ENCODE measurements around the gene FRMD8. TPM values are rescaled to one million over a fixed set of nuclear protein-coding genes. Genes with fewer than 3 reads are reported as not detected.
A peak's percentile ranks its signal among the peaks of the same experiment; 100 is the strongest.

FRMD8 gene
- total and polyA plus RNA-seq, 9 of the 15 experiments (the other 6 are each of a cell fraction or from before 2014, with no cell fraction given) = 4.5 to 54.5 (median 15.8) TPM

GRCh38 chr11:65382033-65382803 is 4.2 kb upstream of the FRMD8 start, which contains the start of gene SLC25A45 (continued):
- TF ChIP-seq THAP12 (CRISPR knock-in tag; IDR thresholded peaks at IDR 0.05) (peak; percentile 34; the same call in 1 of the 2 replicates), BRD4 (IDR thresholded peaks at IDR 0.05) (no peak), PREB (CRISPR knock-in tag; IDR thresholded peaks at IDR 0.05) (no peak), TOE1 (IDR thresholded peaks at IDR 0.05; ENCODE audit: borderline replicate concordance) (peak; percentile 54; the same call in 1 of the 2 replicates), TOE1 (CRISPR knock-in tag; IDR thresholded peaks at IDR 0.05; ENCODE audit: borderline replicate concordance, low read depth) (no peak), STAT6 (CRISPR knock-in tag; IDR thresholded peaks at IDR 0.05) (no peak), ZBTB2 (IDR thresholded peaks at IDR 0.05) (peak; percentile 83), ETS1 (conservative IDR thresholded peaks at IDR 0.05; ENCODE audit: control insufficient read depth, low read depth, low read length) (no peak), U2AF1 (optimal IDR thresholded peaks at IDR 0.05; ENCODE audit: low read depth, low read length) (no peak), HNRNPL (IDR thresholded peaks at IDR 0.05; ENCODE audit: low read depth, low read length) (peak; percentile 99), ZNF696 (CRISPR knock-in tag; conservative IDR thresholded peaks at IDR 0.05) (no peak), WHSC1 (IDR thresholded peaks at IDR 0.05; ENCODE audit: low read length) (no peak), ZBTB5 (IDR thresholded peaks at IDR 0.05) (peak; percentile 57; the same call in 1 of the 2 replicates), ZNF583 (CRISPR knock-in tag; IDR thresholded peaks at IDR 0.05) (peak; percentile 88), LCOR (CRISPR knock-in tag; IDR thresholded peaks at IDR 0.05) (0 out of 2 replicates have a peak, but pooled peaks have one; percentile 35)

All from K562 (cell line).